Panc1 (cell line): Measurements from ENCODE around the gene UQCC2. TPM values are rescaled to one million over a fixed set of nuclear protein-coding genes. Genes with fewer than 3 reads are reported as not detected.

Source experiments
- ATAC-seq: fragments of 200-7000 bp; cut with Tn5 transposase; 2 replicates; pipeline ENCODE4 v1.9.1; 2020; ENCODE audit warnings: mild to moderate bottlenecking, moderate library complexity
- BruUV-seq: library from RNA; stranded (reverse); fragments of 400-500 nt; replicated peaks from 2 replicates; lab custom pipeline; 2021; lab: Mats Ljungman, UMichigan
- CTCF ChIA-PET: fragments of 300-600 bp; sonication (Branson Sonifier 250); formaldehyde crosslinking; loops from one replicate; lab custom pipeline; 2022; ENCODE audit warnings: antibody characterized with exemption; lab: Charles Lee
- POLR2A ChIA-PET: fragments of 300-600 bp; sonication (Branson Sonifier 250); formaldehyde crosslinking; loops from one replicate; lab custom pipeline; 2022; ENCODE audit warnings: antibody characterized with exemption; lab: Charles Lee
- DNase-seq: peaks from one replicate; pipeline ENCODE4 v3.0.0-alpha.2; 2010; ENCODE audit warnings: low read depth, low spot score
- H3K27ac ChIP-seq: 2 replicates; pipeline ENCODE4 v1.5.1; 2011; ENCODE audit warnings: mild to moderate bottlenecking, low read length, inconsistent platforms
- H3K27me3 ChIP-seq: fragments of 200-500 bp; sonication (Bioruptor generic); 2 replicates; pipeline ENCODE4 v1.6.0; 2014; ENCODE audit warnings: low read length, inconsistent platforms; ENCODE audit not compliant: control insufficient read depth, insufficient read depth
- H3K36me3 ChIP-seq: fragments of 200-500 bp; sonication (Bioruptor generic); 2 replicates; pipeline ENCODE4 v1.5.1; 2014; ENCODE audit warnings: inconsistent platforms, mild to moderate bottlenecking, low read length, moderate library complexity; ENCODE audit not compliant: control insufficient read depth, insufficient read depth
- H3K4me1 ChIP-seq: 2 replicates; pipeline ENCODE4 v1.5.1; 2011; ENCODE audit warnings: inconsistent platforms, mild to moderate bottlenecking, low read length, moderate library complexity; ENCODE audit not compliant: control insufficient read depth, insufficient read depth
- H3K4me3 ChIP-seq, 2 experiments: 2 replicates each; pipeline ENCODE4 v1.5.1; 2011 to 2012; ENCODE audit warnings: low read depth in 2 of 2, low read length in 2 of 2, mild to moderate bottlenecking in 2 of 2, inconsistent platforms in 1 of 2, moderate library complexity in 1 of 2
- H3K9me3 ChIP-seq: fragments of 200-500 bp; sonication (Bioruptor generic); 2 replicates; pipeline ENCODE4 v1.5.1; 2014; ENCODE audit warnings: low read depth, mild to moderate bottlenecking, inconsistent platforms, low read length, moderate library complexity; ENCODE audit not compliant: control insufficient read depth, insufficient read depth
- POLR2AphosphoS5 ChIP-seq: IDR thresholded peaks from 2 replicates; pipeline ENCODE4 v1.6.1; 2012; ENCODE audit warnings: mild to moderate bottlenecking, low read depth, low read length, moderate library complexity
- REST ChIP-seq, 2 experiments: IDR thresholded peaks; 2 replicates each; pipeline ENCODE4 v1.6.1; 2011 to 2012; ENCODE audit warnings: low read depth in 2 of 2, control low read depth in 1 of 2, low read length in 1 of 2, mild to moderate bottlenecking in 1 of 2, moderate library complexity in 1 of 2; ENCODE audit not compliant: insufficient read depth in 1 of 2
- SIN3A ChIP-seq: IDR thresholded peaks from 2 replicates; pipeline ENCODE4 v1.6.1; 2012; ENCODE audit warnings: low read depth, mild to moderate bottlenecking, low read length, moderate library complexity, borderline replicate concordance; ENCODE audit not compliant: insufficient read depth
- TCF7L2 ChIP-seq: IDR thresholded peaks from 2 replicates; pipeline ENCODE4 v1.6.1; 2011; ENCODE audit warnings: mild to moderate bottlenecking, low read depth, low read length, inconsistent platforms
- in situ Hi-C: cut with HindIII; loops from 2 replicates; pipeline ENCODE4 v1.10.0; 2016; ENCODE audit warnings: low sequenced_read_pairs, low pct_unique_long_range_greater_than_20kb
- intact Hi-C: fragments of 100-400 bp; cut with micrococcal nuclease; formaldehyde crosslinking; loops from one replicate; pipeline ENCODE4 v1.10.0; 2022; ENCODE audit not compliant: unreplicated experiment
- total RNA-seq: library from RNA; stranded (reverse); gene quantifications from one replicate; pipeline ENCODE4 v1.2.1, GENCODE V29; 2021; ENCODE audit not compliant: unreplicated experiment
- TF ChIP-seq, protein P1 (sequence below): fragments of 450-650 bp; IDR thresholded peaks from 2 replicates; pipeline ENCODE4 v1.5.1; 2017; ENCODE audit warnings: mild to moderate bottlenecking

UQCC2 gene
- total RNA-seq, 1 experiment from 2014 or later = 135 TPM

GRCh38 chr6:33677143-33677660 is 34.3 kb downstream of the UQCC2 start:
- intact Hi-C loops = no loop called here
- CTCF ChIA-PET = no interaction called here
- peaks cover 13% of the 10 kb centered on the region for H3K4me1 ChIP-seq
- H3K27ac ChIP-seq = no peak overlapping the region
- POLR2A ChIA-PET = no interaction called here
- DNase-seq (no peak), ATAC-seq (no peak)
- H3K9me3 ChIP-seq = no peaks in the 10 kb centered on the region
- H3K4me3 ChIP-seq = no peak overlapping the region
- BruUV-seq = no TSS peak
- no peaks in the 10 kb centered on the region; the same call in 1 of the 2 replicates for H3K36me3 ChIP-seq
- H3K27me3 ChIP-seq = no peaks in the 10 kb centered on the region
- TF ChIP-seq, protein P1, sequence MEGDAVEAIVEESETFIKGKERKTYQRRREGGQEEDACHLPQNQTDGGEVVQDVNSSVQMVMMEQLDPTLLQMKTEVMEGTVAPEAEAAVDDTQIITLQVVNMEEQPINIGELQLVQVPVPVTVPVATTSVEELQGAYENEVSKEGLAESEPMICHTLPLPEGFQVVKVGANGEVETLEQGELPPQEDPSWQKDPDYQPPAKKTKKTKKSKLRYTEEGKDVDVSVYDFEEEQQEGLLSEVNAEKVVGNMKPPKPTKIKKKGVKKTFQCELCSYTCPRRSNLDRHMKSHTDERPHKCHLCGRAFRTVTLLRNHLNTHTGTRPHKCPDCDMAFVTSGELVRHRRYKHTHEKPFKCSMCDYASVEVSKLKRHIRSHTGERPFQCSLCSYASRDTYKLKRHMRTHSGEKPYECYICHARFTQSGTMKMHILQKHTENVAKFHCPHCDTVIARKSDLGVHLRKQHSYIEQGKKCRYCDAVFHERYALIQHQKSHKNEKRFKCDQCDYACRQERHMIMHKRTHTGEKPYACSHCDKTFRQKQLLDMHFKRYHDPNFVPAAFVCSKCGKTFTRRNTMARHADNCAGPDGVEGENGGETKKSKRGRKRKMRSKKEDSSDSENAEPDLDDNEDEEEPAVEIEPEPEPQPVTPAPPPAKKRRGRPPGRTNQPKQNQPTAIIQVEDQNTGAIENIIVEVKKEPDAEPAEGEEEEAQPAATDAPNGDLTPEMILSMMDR = no peak
- TF ChIP-seq TCF7L2 (no peak), SIN3A (no peak), REST (IDR thresholded peaks at IDR 0.05; ENCODE audit: insufficient read depth in 1 of 2, low read depth in 2 of 2, low read length in 1 of 2) (no peak), POLR2AphosphoS5 (no peak)
- in situ Hi-C loops = no loop called here

- peaks cover 13% of the 10 kb centered on the region for H3K4me1 ChIP-seq
Observed at GRCh38 chr6:33676416-33677142, 34.9 kb downstream of the UQCC2 start.

More at GRCh38 chr6:33676416-33677142, 34.9 kb downstream of the UQCC2 start:
- ChIA-PET POLR2A (no interaction called here), CTCF (no interaction called here)
- TF ChIP-seq REST (IDR thresholded peaks at IDR 0.05; ENCODE audit: insufficient read depth in 1 of 2, low read depth in 2 of 2, low read length in 1 of 2) (no peak), TCF7L2 (no peak), POLR2AphosphoS5 (no peak), SIN3A (no peak)
- TF ChIP-seq, protein P1 = no peak
- intact Hi-C loops = no loop called here
- no peak for DNase-seq
- no peaks in the 10 kb centered on the region; the same call in 1 of the 2 replicates for H3K36me3 ChIP-seq
- ATAC-seq = no peak
- H3K27ac ChIP-seq = no peak overlapping the region
- H3K9me3 ChIP-seq = no peaks in the 10 kb centered on the region
- in situ Hi-C loops = no loop called here
- H3K4me3 ChIP-seq = no peak overlapping the region
- no TSS peak for BruUV-seq
- H3K27me3 ChIP-seq = no peaks in the 10 kb centered on the region
